ENCODE data around the gene FAM181B.

DNA sequence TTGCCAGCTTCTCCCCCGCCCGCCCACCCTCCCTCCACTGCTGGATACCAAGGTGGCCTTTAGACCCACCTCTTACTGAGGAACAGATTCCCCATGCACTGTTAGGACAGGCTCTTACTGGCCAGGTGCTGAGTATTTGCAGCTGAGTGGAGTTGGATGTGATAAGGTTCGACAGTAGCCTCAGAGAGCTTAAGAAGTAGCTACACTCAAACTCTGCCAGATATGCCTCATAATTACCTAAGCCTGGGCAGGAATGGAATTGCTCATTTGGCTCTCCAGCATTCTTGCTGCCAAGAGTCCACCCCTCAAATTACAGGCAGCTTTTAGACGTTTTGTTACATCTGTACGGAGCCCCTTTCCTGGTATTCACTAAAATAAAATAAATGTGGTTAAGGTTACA is 9.6 kb downstream of the FAM181B start:
- TF ChIP-seq, protein P1, sequence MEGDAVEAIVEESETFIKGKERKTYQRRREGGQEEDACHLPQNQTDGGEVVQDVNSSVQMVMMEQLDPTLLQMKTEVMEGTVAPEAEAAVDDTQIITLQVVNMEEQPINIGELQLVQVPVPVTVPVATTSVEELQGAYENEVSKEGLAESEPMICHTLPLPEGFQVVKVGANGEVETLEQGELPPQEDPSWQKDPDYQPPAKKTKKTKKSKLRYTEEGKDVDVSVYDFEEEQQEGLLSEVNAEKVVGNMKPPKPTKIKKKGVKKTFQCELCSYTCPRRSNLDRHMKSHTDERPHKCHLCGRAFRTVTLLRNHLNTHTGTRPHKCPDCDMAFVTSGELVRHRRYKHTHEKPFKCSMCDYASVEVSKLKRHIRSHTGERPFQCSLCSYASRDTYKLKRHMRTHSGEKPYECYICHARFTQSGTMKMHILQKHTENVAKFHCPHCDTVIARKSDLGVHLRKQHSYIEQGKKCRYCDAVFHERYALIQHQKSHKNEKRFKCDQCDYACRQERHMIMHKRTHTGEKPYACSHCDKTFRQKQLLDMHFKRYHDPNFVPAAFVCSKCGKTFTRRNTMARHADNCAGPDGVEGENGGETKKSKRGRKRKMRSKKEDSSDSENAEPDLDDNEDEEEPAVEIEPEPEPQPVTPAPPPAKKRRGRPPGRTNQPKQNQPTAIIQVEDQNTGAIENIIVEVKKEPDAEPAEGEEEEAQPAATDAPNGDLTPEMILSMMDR (IDR thresholded peaks at IDR 0.05) = no peak
- TF ChIP-seq SIN3A (IDR thresholded peaks at IDR 0.05; ENCODE audit: borderline replicate concordance, insufficient read depth, low read depth, low read length) = no peak
- TF ChIP-seq POLR2AphosphoS5 (IDR thresholded peaks at IDR 0.05; ENCODE audit: low read depth, low read length) = no peak

Data from Panc1 (cell line).